ENCODE results near the gene HDGFL1. TPM values are rescaled to one million over a fixed set of nuclear protein-coding genes. Genes with fewer than 3 reads are reported as not detected.

Gene HDGFL1
- total and polyA plus RNA-seq, 2 donors (not counting 1 experiment from before 2014, with no cell fraction given), result not detected

GRCh38 chr6:22575190-22575589 is 5.8 kb downstream of the HDGFL1 start:
- Histone ChIP-seq H2AFZ (ENCODE audit: low read length) (no peak overlapping the region), H3K36me3 (ENCODE audit: control insufficient read depth, insufficient read depth, low read length) (no peaks in the 10 kb centered on the region), H3K27me3 (ENCODE audit: control insufficient read depth, insufficient read depth, low read length) (no peaks in the 10 kb centered on the region), H3K9ac (ENCODE audit: insufficient read depth, low read length) (no peak overlapping the region), H3K4me3 (replicated peaks in 1 of 4; ENCODE audit: control extremely low read depth in 1 of 4, insufficient read depth in 1 of 4, low read depth in 3 of 4, low read length in 4 of 4) (no peak overlapping the region), H3K79me2 (ENCODE audit: control insufficient read depth, insufficient read depth, low read length) (no peaks in the 10 kb centered on the region), H3K4me2 (ENCODE audit: extremely low read depth, insufficient read depth, low read length) (no peak overlapping the region), H3K27ac (ENCODE audit: insufficient read depth, low read length) (no peak overlapping the region), H4K20me1 (ENCODE audit: control insufficient read depth, extremely low read depth, insufficient read depth, low read length) (no peaks in the 10 kb centered on the region), H3K9me3 (ENCODE audit: control insufficient read depth, insufficient read depth, low read depth, low read length) (no peaks in the 10 kb centered on the region), H3K4me1 (ENCODE audit: control insufficient read depth, extremely low read depth, insufficient read depth, low read length) (no peaks in the 10 kb centered on the region)
- TF ChIP-seq EZH2 (IDR thresholded peaks at IDR 0.05; ENCODE audit: low read length, missing control alignments), result no peak
- TF ChIP-seq, protein P1, sequence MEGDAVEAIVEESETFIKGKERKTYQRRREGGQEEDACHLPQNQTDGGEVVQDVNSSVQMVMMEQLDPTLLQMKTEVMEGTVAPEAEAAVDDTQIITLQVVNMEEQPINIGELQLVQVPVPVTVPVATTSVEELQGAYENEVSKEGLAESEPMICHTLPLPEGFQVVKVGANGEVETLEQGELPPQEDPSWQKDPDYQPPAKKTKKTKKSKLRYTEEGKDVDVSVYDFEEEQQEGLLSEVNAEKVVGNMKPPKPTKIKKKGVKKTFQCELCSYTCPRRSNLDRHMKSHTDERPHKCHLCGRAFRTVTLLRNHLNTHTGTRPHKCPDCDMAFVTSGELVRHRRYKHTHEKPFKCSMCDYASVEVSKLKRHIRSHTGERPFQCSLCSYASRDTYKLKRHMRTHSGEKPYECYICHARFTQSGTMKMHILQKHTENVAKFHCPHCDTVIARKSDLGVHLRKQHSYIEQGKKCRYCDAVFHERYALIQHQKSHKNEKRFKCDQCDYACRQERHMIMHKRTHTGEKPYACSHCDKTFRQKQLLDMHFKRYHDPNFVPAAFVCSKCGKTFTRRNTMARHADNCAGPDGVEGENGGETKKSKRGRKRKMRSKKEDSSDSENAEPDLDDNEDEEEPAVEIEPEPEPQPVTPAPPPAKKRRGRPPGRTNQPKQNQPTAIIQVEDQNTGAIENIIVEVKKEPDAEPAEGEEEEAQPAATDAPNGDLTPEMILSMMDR (conservative IDR thresholded peaks at IDR 0.05 in 1 of 2, IDR thresholded peaks at IDR 0.05 in 1 of 2; ENCODE audit: low read depth in 1 of 2, low read length in 2 of 2), result no peak
- DNase-seq (ENCODE audit: low read depth in 2 of 2), result peak; percentile 40 to 46

DNA sequence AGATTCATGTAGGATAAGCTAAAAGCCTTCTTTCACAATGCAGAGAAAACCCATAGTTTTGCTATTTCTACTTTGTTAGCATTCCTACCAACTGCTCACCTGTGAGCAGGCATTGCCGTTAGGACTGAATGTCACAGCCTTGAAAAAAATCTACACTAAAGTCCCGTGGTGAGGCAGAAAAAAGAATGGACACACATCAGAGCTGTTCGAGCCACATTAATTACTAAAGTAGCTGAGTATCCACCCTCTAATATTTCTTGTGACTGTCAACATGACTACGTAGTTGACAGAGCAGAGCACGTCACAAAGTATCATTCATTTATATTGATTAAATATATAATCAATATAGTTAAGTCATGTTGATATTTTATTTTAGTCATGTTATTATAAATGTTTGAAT is 10.1 kb downstream of the HDGFL1 start:
- Histone ChIP-seq H3K9me3 (ENCODE audit: control insufficient read depth, insufficient read depth, low read depth, low read length) (no peaks in the 10 kb centered on the region), H4K20me1 (ENCODE audit: control insufficient read depth, extremely low read depth, insufficient read depth, low read length) (no peaks in the 10 kb centered on the region), H3K4me3 (replicated peaks in 1 of 4; ENCODE audit: control extremely low read depth in 1 of 4, insufficient read depth in 1 of 4, low read depth in 3 of 4, low read length in 4 of 4) (no peak overlapping the region), H3K27me3 (ENCODE audit: control insufficient read depth, insufficient read depth, low read length) (no peaks in the 10 kb centered on the region), H2AFZ (ENCODE audit: low read length) (no peak overlapping the region), H3K79me2 (ENCODE audit: control insufficient read depth, insufficient read depth, low read length) (no peaks in the 10 kb centered on the region), H3K27ac (ENCODE audit: insufficient read depth, low read length) (no peak overlapping the region), H3K36me3 (ENCODE audit: control insufficient read depth, insufficient read depth, low read length) (no peaks in the 10 kb centered on the region), H3K9ac (ENCODE audit: insufficient read depth, low read length) (no peak overlapping the region), H3K4me1 (ENCODE audit: control insufficient read depth, extremely low read depth, insufficient read depth, low read length) (no peaks in the 10 kb centered on the region), H3K4me2 (ENCODE audit: extremely low read depth, insufficient read depth, low read length) (no peak overlapping the region)
- TF ChIP-seq, protein P1 (conservative IDR thresholded peaks at IDR 0.05 in 1 of 2, IDR thresholded peaks at IDR 0.05 in 1 of 2; ENCODE audit: low read depth in 1 of 2, low read length in 2 of 2), result no peak
- no peak for TF ChIP-seq EZH2 (IDR thresholded peaks at IDR 0.05; ENCODE audit: low read length, missing control alignments)
- no peak for DNase-seq (ENCODE audit: low read depth in 2 of 2)

- no peak for DNase-seq (ENCODE audit: low read depth in 2 of 2)
- no peaks in the 10 kb centered on the region for H3K4me1 ChIP-seq (ENCODE audit: control insufficient read depth, extremely low read depth, insufficient read depth, low read length)
- H3K9ac ChIP-seq (ENCODE audit: insufficient read depth, low read length), result no peak overlapping the region
- H3K79me2 ChIP-seq (ENCODE audit: control insufficient read depth, insufficient read depth, low read length), result no peaks in the 10 kb centered on the region
- TF ChIP-seq, protein P1 (conservative IDR thresholded peaks at IDR 0.05 in 1 of 2, IDR thresholded peaks at IDR 0.05 in 1 of 2; ENCODE audit: low read depth in 1 of 2, low read length in 2 of 2), result no peak
- TF ChIP-seq EZH2 (IDR thresholded peaks at IDR 0.05; ENCODE audit: low read length, missing control alignments), result no peak
- no peaks in the 10 kb centered on the region for H3K9me3 ChIP-seq (ENCODE audit: control insufficient read depth, insufficient read depth, low read depth, low read length)
- no peak overlapping the region for H3K27ac ChIP-seq (ENCODE audit: insufficient read depth, low read length)
- no peaks in the 10 kb centered on the region for H4K20me1 ChIP-seq (ENCODE audit: control insufficient read depth, extremely low read depth, insufficient read depth, low read length)
- no peak overlapping the region for H3K4me3 ChIP-seq (replicated peaks in 1 of 4; ENCODE audit: control extremely low read depth in 1 of 4, insufficient read depth in 1 of 4, low read depth in 3 of 4, low read length in 4 of 4)
- H2AFZ ChIP-seq (ENCODE audit: low read length), result no peak overlapping the region
- no peak overlapping the region for H3K4me2 ChIP-seq (ENCODE audit: extremely low read depth, insufficient read depth, low read length)
- no peaks in the 10 kb centered on the region for H3K36me3 ChIP-seq (ENCODE audit: control insufficient read depth, insufficient read depth, low read length)
- no peaks in the 10 kb centered on the region for H3K27me3 ChIP-seq (ENCODE audit: control insufficient read depth, insufficient read depth, low read length)
Observed at GRCh38 chr6:22580337-22580736, 11.0 kb downstream of the HDGFL1 start.

Data from fibroblast of lung (primary cell).